ENCODE measurements around the gene ENTPD2.
"Not testable (repeated sequence)": the region's sequence is repeated elsewhere in the genome, so short reads cannot be mapped to it uniquely, and the experiment has no call there.

Gene ENTPD2

DNA sequence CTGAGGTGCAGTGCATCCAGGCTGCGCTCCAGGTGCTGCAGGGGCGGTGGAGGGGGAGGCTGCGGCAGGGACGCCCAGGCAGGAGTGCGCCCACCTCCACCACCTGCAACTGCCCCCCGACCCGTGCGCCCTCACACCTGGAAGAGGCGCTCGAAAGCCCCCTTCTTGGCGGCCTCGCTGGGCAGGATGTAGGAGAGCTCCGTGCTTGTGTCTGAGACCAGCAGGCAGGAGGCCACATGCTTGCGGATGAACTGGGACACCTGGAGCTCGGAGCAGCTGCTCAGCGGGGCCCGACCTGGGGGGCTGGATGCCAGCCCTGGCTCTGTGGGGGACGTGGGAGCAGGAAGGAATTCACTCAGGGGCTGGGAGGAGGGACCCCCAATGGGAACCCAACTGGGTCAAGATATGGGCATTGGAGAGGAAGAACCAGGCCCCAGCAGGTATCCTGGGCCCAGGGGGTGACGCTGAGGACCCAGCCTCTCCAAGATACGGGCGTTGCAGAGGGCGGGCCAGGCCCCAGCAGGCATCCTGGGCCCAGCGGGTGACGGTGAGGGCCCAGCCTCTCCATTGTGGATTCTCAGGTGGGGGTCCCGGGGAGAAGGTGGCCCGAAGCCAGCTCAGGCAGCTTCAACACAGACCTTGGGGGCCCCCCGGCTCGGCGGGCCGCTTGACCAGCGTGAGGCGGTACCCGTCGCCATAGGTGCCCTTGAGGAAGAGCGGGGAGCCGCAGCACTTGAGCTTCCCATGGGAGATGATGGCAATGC lies 38.9 kb downstream of the ENTPD2 start:
- DNase-seq: no peak

DNA sequence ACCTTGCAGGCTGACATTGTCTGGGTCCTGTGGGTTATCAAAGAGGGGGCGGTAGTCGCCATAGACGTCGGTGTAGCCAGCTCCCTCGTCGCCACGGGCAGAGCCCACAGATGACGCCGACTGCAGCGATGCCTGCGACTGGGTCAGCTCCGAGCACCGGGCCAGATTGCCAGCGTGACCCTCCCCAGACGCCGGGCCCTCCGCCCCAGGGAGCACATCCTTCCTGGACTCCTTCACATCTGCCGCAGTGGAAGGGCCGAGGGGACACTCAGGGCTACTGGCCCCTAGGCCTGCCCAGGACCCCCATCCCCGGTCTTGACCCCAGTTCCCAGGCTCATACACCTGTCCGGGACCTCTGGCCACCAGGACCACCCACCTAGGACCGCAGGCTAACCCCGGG lies 39.7 kb downstream of the ENTPD2 start:
- DNase-seq: no peak

DNA sequence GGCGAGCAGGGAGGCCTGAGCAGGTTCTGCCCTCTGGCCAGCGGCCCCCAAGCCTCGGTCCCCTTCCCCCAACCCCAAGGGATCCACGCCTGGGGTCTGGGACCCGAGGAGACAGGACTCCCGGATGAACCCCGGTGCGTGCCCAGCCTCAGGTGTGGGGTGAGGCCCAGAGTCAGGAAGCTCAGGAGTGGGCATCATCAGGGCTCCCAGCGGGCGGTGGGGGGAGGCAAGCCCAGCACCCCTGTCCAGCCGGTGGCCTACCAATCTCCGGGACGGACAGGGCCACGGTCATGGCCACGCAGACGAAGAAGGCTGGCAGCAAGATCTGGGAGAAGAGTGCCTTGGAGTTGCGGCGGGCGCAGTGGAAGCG lies 40.3 kb downstream of the ENTPD2 start:
- no peak for DNase-seq

DNA sequence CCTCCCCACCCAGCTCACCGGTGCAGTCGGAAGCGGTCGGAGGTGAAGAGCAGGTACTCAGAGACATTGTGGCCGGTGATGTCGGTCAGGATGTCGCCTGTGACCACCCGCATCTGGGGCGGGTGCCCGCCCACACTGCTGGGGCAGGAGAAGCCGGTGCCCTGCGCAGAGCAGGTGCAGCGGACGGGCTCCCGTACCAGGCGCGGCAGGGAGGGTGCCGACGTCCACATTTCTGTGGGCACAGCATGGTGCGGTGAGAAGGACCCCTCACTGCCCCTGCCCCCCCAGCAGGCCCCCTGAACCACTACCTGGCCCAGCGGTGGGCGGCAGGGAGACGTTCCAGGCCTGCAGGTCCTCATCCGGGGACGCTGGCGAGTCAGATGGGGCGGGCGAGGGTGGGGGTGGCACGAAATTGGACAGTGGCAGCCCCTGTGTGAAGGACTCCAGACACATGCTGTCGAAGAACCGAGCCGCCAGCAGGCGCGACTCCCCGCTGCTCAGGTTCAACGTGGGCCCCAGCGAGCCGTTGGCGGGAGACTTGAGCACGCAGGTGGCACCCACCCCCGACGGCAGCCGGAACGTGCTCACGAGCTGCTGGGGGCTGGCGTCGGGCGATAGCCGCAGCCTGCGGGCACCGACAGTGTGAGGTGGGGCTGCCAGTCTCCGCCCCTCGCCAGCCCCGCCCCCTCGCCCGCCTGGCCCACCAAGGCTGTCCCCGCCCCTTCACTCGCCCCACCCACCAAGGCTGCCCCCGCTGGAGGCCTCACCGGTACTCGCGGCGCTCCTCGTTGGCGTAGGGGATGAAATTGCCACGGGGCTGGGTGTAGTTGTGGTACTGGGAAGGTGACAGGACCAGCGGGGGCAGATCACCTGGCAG lies 40.9 kb downstream of the ENTPD2 start:
- no peak for DNase-seq

DNA sequence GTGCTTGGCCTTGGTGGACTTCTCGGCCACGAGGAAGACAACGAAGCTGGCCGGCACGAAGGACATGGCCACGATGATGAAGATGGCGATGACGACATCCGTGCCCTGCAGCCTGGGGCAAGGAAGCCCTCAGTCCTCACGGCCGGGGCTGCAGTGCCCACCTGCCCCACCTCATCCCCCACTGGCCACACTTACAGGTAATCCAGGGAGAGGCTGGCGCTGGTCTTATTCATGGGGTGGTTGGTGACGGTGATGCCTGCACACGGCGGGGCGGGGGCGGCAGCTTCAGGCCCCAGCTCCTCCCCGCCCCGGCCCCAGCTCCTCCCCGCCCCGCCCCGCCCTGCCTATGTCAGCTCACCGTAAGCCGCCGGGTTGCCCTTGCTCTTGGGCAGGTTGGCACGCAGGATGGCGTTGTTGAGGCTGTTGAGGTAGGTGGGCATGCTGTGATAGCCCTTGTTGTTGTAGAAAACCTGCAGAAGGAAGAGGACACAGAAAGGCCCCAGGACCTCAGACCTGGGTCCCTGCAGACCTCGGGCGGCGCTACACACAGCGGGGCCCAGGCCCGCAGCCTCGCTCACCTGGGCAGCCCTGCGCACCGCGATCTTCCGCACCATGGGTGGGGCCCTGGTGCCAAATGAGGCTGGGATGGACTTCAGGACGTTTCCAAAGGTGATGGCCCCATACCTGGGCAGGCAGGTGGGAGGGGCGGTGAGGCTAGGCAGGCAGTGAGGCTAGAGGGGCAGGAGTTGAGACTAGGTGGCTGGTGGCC lies 41.8 kb downstream of the ENTPD2 start:
- no peak for DNase-seq

DNA sequence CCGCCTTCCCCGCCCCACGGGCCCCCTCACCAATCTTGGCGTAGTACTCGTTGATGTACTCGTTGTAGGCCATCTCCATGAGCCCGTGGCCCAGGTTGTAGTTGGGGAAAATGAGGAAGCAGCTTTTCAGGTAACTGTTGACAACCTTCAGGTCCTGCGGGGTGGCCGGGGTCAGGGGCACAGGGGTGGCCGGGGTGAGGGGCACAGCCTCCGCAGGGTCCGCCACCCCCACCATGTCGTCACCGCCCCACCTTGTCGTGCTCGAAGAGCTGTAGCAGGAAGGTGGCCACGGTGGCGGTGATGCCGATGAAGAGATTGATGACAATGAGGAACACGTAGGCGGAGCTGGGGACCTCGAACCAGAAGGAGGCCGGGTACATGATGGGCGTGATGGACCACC lies 42.7 kb downstream of the ENTPD2 start:
- no peak for DNase-seq

DNA sequence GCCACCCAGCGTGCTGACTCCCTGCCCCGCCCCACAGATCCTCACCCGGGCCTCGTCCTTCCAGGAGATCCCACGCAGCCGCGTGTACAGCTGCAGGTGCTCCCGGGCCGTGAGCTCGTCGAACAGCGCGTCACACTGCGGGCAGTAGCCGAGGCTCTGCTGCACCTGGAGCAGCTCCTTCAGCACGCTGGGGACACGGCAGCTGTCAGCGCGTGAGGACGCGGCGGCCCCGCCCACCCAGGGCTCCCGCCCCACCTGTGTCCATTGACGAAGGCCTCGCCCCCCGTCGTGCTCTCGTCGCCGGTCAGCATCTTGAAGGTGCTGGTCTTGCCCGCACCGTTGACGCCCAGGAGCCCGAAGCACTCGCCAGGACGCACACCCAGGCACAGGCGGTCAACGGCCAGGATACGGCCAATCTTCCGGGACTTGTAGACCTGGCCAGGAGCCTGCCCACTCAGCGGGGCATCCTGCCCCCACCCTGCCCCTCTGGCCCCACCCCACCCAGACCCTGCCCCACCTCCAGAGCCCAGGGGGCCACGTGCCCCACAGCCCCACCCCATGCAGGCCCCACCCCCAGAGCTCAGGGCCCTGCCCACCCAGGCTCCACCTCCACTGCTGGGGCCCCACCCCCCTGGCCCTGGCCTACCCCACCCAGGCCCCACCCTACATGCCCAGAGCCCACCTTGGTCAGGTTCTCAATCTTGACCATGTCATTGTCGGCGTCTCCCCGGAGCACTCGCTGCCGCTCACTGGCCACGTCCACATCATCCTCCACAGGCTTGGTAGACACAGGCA lies 43.7 kb downstream of the ENTPD2 start:
- no peak for DNase-seq

DNA sequence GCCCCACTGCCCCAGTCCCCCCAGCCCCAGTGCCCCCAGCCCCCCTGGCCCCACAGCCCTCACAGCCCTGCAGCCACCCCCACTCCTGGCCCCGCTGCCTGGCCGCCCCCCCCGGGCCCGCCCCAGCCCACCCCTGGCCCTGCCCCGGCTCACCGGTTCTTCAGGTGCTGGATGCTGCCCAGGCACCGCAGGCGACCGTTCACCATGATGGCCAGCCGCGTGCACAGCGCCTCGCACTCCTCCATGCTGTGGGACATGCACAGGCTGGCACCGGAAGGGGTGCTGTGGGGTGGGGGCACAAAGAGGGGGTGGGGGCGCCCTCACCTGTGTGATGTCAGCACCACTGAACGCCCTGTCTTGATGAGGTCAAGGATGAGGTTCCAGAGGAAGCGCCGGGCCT lies 44.6 kb downstream of the ENTPD2 start:
- DNase-seq: no peak

DNA sequence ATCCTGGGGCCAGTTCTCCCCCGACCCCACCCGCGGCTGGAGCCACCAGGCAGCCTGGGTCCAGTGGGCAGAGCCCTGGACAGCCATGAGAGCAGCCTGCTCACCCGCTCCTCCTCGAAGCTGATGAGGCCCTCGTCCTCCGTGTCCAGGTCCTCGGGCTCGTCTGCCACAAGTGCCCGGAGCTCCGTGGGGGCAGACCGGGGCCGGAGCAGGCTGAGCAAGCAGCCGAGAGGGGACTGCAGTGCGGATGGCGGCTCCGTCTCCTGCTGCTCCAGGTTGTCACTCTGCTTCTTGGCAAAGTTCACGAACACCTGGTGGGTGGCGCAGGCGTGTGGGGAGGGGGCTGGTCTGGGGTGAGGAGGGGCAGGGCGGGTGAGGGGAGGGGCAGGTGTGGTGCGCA lies 45.5 kb downstream of the ENTPD2 start:
- no peak for DNase-seq

DNA sequence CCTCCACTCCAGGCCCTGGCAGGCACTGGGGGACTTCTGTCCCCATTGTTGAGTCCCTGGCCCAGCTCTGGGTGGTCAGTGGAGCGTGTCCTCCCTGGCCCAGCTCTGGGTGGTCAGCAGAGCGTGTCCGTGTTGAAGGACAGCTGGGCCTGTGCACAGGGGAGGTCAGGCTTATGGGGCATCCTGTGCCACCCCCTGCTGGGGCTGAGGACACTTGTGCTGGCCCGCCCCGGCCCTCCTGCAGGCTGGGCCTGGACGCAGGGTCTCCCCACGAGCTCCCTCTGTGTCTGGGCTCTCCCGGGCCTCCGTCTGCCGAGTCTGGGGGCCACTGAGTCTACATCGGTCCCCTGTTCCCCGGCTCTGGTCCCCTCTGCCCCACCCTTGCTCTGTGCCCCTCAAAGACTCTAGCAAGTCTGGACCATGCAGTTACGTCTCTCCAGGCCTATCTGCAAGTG lies 46.0 kb downstream of the ENTPD2 start:
- DNase-seq: no peak

DNA sequence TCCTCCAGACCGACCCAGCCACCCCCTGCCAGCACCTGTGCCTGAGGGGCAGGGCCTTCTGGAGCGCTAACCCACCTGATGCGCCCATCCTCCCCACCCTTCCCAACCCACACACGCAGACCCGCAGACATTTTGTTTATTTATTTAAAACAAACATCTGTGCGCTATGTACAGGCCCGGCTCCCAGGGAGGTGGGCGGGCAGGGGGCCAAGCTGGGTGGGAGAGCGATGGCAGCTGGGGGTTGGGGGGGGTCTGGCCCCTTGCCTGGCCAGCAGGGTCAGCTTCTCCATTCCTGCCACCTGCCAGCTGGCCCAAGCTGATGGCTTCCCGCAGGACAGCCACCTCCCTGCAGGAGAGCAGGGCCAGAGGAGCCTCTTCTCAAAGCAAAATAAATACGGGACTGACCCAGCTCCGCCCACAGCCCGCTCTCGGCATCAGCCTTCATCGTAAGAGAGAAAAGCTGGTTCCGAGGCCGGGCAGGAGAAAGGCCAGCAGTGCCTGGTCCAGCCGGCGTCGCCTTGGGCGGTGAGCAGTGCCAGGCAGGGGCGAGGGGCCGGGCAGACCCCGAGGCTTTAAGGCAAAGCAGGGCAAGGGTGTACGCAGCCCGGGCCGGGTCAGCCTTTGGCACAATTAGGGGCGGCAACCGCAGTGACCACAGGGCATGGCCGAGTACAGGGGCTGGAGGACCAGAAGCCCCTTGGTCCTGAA lies 46.6 kb downstream of the ENTPD2 start:
- no peak for DNase-seq

DNA sequence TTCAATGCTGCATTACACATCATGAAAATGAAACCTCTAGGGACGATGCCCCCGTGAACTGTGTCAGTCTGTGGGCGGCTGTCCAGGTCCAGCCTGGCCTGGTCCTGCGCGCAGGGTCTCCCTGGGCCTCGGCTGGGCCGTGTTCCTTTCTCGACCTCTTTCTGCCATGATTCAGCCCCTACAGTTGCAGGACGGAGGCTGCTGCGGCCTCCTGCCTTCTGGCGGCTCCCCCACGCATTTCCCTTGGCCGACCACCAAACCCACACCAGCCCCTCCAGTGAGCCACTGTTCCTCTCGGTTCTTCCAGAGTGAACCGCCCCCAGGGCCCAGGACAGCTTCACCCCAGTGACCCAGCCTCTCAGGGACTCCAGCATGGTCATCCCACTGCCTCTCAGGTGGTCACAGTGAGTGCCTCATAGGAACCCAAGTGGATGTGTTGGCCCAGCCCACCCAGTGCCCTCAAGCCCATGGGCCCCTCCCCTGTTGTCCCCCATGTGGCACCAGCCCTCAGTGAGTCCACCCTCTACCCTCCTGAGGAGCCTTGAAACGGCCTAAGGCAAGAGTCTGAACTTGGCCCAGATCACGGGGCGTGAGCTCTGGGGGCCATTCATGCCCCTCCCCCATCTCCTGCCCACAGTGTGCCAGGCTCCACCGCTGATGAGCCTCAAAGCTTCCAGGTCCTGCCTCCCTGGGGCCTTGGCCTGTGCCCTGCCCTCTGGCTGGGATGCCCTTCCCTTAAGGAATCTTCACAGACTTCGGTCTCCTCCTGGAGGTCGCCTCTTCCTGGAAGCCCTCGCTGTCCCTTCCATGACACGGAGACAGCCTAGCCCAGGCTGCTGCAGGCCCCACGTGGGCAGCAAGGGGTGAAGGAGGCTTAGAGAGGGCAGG lies 47.5 kb downstream of the ENTPD2 start:
- DNase-seq: no peak

DNA sequence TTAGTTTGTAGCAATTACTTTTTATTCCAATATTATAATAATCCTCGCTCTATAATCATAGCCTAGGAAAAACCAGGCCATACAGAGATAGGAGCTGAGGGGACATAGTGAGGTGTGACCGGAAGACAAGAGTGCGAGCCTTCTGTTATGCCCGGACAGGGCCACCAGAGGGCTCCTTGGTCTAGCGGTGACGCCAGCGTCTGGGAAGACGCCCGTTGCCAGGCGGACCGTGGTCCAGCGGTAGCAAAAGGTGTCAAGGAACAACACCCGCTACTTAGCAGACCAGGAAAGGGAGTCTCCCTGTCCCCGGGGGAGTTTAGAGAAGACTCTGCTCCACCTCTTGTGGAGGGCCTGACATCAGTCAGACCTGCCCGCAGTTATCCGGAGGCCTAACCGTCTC lies 49.6 kb downstream of the ENTPD2 start:
- DNase-seq: not testable (repeated sequence)

DNA sequence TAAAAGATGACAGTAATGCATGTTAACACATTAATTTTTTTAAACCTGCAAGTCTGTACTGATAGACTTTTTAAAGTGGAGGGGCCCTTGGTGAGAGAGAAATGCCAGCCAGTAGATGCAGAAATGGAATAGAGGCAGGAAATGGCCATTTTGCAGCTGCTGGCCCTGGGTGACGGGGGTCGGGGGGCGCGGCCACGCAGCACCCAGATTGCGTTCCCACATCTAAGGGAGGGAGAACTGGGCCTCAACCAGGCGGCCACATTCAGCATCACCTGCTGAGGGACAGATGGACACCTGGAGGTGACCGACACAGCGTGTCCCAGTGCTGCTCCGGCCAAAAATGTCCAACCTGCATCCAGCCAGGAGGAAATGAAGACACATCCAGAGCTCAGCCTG lies 51.2 kb downstream of the ENTPD2 start:
- DNase-seq: no peak

DNA sequence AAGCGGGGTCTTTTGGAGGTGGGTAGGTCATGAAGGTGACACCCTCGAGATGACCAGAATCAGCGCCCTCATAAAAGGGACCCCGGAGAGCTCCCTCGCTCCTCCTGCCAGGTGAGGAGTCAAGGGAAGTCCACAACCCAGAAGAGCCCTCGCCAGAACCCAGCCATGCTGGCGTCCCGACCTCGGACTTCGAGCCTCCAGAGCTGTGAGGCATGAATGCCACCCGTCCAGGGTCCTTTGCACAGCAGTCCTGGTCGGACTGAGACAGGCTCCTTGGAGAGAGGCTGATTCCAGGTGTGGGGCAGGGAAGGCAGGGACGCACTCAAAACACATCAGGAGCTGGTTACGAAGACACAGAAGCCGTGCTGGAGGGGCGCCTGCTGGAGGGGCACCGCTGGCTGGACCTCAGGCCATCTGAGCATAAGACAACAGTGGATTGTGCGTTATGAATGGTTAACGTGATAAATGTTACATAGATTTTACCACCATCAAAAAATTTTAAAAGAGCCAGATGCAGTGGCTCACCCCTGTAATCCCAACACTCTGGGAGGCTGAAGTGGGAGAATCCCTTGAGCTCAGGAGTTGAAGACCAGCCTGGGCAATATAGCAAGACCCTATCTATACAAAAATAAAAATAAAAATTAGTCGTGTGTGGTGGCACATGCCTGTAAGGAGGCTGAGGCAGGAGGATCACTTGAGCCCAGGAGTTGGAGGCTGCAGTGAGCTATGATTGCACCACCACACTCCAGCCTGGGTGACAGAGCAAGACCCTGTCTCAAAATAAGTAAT lies 51.8 kb downstream of the ENTPD2 start:
- no peak for DNase-seq

DNA sequence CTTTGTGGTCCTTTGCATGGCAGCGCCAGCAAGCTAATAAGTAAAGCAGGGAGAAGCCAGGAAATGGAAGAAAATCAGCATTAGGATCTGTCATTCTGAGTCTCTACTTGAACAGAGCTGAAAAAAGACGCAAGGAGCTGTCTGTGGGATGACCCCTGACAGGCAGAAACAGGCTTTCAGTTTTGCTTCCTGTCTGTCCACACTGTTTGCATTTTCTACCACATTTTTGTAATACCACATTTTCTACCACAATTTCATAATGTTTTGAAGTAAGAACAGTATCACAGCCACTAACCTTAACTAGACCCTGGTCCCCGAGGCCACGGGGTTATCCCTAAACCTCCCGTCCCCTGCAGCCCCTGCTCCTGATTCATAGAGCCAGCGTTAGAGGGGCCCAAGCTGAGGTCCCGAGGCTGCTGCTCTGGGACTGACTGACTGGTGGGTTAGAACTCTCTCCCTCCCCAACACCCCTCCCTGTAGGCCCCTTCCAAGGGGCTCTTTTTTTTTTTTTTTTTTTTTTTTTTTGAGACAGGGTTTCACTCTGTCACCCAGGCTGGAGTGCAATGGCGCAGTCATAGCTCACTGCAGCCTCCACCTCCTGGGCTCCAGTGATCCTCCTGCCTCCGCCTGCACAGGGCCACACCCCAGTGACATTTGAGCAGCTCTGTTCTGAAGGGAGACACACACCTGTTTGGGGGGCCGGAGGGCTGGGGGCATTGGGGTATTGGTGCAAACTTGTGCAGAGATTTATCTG lies 53.5 kb downstream of the ENTPD2 start:
- DNase-seq: peak; percentile 86 to 91
